ENCODE data around the gene CNKSR3.

CNKSR3 gene

DNA sequence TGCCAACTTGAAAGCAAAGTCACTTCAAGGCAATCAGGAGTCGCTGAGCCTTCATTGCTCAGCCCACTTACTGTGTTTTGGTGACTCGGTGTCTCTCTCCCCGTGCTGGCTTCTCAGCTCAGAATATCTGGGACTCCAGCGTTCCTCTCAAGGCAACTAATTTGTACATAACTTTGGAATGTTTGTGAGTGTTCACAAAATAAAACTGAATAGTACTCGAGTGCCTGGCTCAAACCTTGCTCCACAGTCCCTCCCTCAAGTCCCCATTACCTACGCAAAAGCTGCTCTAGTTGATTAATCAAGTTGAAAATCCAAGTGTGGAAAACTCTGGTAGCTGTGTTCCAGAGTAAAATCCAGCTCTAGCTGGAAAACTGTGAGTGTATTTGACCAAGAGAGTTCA lies 162.5 kb downstream of the CNKSR3 start:
- Histone ChIP-seq H2BK5ac (ENCODE audit: low read length) (no peak overlapping the region), H3K14ac (ENCODE audit: low read length) (no peak overlapping the region), H3K79me1 (ENCODE audit: low read depth, low read length) (no peaks in the 10 kb centered on the region), H3K36me3 (replicated peaks in 1 of 2; ENCODE audit: control insufficient read depth in 2 of 2, insufficient read depth in 2 of 2, low read length in 2 of 2) (no peaks in the 10 kb centered on the region), H3K27ac (replicated peaks; ENCODE audit: low read length) (no peak overlapping the region), H3K27me3 (ENCODE audit: control insufficient read depth in 3 of 3, insufficient read depth in 3 of 3, low read depth in 1 of 3, low read length in 3 of 3) (peaks cover 0 to 5% (median 0%) of the 10 kb centered on the region in 3 experiments), H2BK12ac (ENCODE audit: low read length) (no peak overlapping the region), H3K18ac (ENCODE audit: low read length) (no peak overlapping the region), H4K8ac (ENCODE audit: low read depth, low read length) (no peak overlapping the region), H2BK15ac (ENCODE audit: low read length) (no peak overlapping the region), H3K4ac (ENCODE audit: low read length) (no peak overlapping the region), H3K4me3 (ENCODE audit: low read length in 2 of 2) (no peak overlapping the region), H4K91ac (ENCODE audit: low read depth, low read length, poor library complexity) (no peak overlapping the region), H3K4me1 (ENCODE audit: control insufficient read depth in 2 of 2, insufficient read depth in 1 of 2, low read depth in 1 of 2, low read length in 2 of 2) (peaks cover 0 to 2% of the 10 kb centered on the region in 2 donors), H2BK120ac (ENCODE audit: low read depth, low read length) (no peak overlapping the region), H3K9me3 (replicated peaks in 1 of 2; ENCODE audit: control insufficient read depth in 2 of 2, insufficient read depth in 1 of 2, low read depth in 1 of 2, low read length in 2 of 2) (no peaks in the 10 kb centered on the region), H3K23ac (ENCODE audit: low read depth, low read length, poor library complexity) (no peak overlapping the region), H2AK5ac (ENCODE audit: low read depth, low read length) (no peak overlapping the region), H2AFZ (ENCODE audit: low read length) (no peak overlapping the region), H3K4me2 (ENCODE audit: insufficient read depth, low read length, poor library complexity, severe bottlenecking) (no peak overlapping the region), H3K9ac (ENCODE audit: low read depth, low read length, poor library complexity) (no peak overlapping the region)
- DNase-seq (ENCODE audit: low spot score): no peak
- WGBS, 2 donors (ENCODE audit: extremely low coverage in 2 of 2, insufficient read length in 2 of 2, insufficient replicate concordance in 1 of 2): no CpG with 5 or more reads among the region's 6 CpGs

DNA sequence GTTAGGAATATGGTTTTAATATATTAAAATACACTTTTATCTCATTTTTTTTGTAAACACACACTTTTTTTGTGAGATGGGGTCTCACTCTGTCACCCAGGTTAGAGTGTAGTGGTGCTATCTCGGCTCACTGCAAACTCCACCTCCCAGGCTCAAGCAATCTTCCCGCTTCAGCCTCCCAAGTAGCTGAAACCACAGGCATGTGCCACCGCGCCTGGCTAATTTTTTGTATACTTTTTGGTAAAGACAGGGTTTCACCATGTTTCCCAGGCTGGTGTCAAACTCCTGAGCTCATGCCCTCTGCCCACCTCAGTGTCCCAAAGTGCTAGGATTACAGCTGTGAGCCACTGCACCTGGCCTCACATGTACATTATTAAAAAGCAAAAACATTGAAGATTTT lies 164.7 kb downstream of the CNKSR3 start:
- H3K23ac ChIP-seq (ENCODE audit: low read depth, low read length, poor library complexity): no peak overlapping the region
- no CpG with 5 or more reads among the region's 4 CpGs for WGBS, 2 donors (ENCODE audit: extremely low coverage in 2 of 2, insufficient read length in 2 of 2, insufficient replicate concordance in 1 of 2)
- H3K27me3 ChIP-seq (ENCODE audit: control insufficient read depth in 3 of 3, insufficient read depth in 3 of 3, low read depth in 1 of 3, low read length in 3 of 3): peaks cover 0 to 5% (median 0%) of the 10 kb centered on the region in 3 experiments
- H3K4ac ChIP-seq (ENCODE audit: low read length): no peak overlapping the region
- no peak overlapping the region for H2BK15ac ChIP-seq (ENCODE audit: low read length)
- H3K4me2 ChIP-seq (ENCODE audit: insufficient read depth, low read length, poor library complexity, severe bottlenecking): no peak overlapping the region
- H3K14ac ChIP-seq (ENCODE audit: low read length): no peak overlapping the region
- H4K91ac ChIP-seq (ENCODE audit: low read depth, low read length, poor library complexity): no peak overlapping the region
- H3K9ac ChIP-seq (ENCODE audit: low read depth, low read length, poor library complexity): no peak overlapping the region
- no peak overlapping the region for H2BK12ac ChIP-seq (ENCODE audit: low read length)
- DNase-seq (ENCODE audit: low spot score): no peak
- H3K4me1 ChIP-seq (ENCODE audit: control insufficient read depth in 2 of 2, insufficient read depth in 1 of 2, low read depth in 1 of 2, low read length in 2 of 2): peaks cover 0 to 2% of the 10 kb centered on the region in 2 donors
- H3K18ac ChIP-seq (ENCODE audit: low read length): no peak overlapping the region
- no peaks in the 10 kb centered on the region for H3K79me1 ChIP-seq (ENCODE audit: low read depth, low read length)
- H4K8ac ChIP-seq (ENCODE audit: low read depth, low read length): no peak overlapping the region
- no peak overlapping the region for H3K4me3 ChIP-seq (ENCODE audit: low read length in 2 of 2)
- no peak overlapping the region for H2BK5ac ChIP-seq (ENCODE audit: low read length)
- no peak overlapping the region for H3K27ac ChIP-seq (replicated peaks; ENCODE audit: low read length)
- no peak overlapping the region for H2AK5ac ChIP-seq (ENCODE audit: low read depth, low read length)
- H2BK120ac ChIP-seq (ENCODE audit: low read depth, low read length): no peak overlapping the region
- no peak overlapping the region for H2AFZ ChIP-seq (ENCODE audit: low read length)
- H3K9me3 ChIP-seq (replicated peaks in 1 of 2; ENCODE audit: control insufficient read depth in 2 of 2, insufficient read depth in 1 of 2, low read depth in 1 of 2, low read length in 2 of 2): no peaks in the 10 kb centered on the region
- no peaks in the 10 kb centered on the region for H3K36me3 ChIP-seq (replicated peaks in 1 of 2; ENCODE audit: control insufficient read depth in 2 of 2, insufficient read depth in 2 of 2, low read length in 2 of 2)

DNA sequence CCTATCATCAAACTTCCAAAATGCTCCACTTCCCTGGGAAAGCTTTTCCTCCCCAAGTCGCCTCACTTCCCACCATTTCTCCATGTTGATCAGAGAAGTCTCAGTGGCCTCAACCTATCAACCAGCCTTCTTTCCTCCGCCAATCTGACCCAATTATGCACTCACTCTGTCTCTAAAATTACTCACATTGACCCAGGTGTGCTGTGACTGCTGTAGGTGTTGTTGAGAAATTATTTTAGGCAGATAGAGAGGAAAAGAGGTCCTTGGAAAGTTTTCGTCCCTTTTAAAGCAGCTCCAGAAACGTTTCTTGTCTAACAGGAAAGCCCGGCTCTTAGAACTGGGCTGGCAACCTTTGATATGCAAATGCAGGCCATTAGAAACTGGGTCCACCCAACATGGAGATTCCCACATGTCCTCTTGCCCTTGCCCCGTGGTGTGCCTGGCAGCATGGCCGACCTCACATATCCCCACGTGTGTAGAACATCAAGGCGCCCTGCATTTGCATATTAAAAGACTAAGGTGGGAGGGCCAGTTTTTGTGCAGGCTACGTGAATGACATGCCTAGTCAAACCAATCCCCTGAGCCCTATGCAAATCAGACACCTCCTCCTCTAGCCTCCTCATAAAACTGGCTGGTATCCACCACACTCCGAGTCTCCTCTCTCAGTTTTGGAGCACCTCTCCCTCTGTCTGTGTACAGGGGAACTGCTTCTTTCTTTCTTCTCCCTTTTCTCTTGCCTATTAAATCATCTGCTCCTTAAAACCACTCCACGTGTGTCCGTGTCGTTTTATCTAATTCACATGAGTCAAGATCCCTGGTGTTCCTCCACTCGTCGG lies 166.8 kb downstream of the CNKSR3 start:
- no peak overlapping the region for H3K14ac ChIP-seq (ENCODE audit: low read length)
- H3K27me3 ChIP-seq (ENCODE audit: control insufficient read depth in 3 of 3, insufficient read depth in 3 of 3, low read depth in 1 of 3, low read length in 3 of 3): peaks cover 0 to 5% (median 0%) of the 10 kb centered on the region in 3 experiments
- no peak overlapping the region for H2AK5ac ChIP-seq (ENCODE audit: low read depth, low read length)
- no peak overlapping the region for H3K18ac ChIP-seq (ENCODE audit: low read length)
- no peak overlapping the region for H3K4ac ChIP-seq (ENCODE audit: low read length)
- H2BK5ac ChIP-seq (ENCODE audit: low read length): no peak overlapping the region
- peaks cover 0 to 2% of the 10 kb centered on the region in 2 donors for H3K4me1 ChIP-seq (ENCODE audit: control insufficient read depth in 2 of 2, insufficient read depth in 1 of 2, low read depth in 1 of 2, low read length in 2 of 2)
- H3K9ac ChIP-seq (ENCODE audit: low read depth, low read length, poor library complexity): no peak overlapping the region
- H2BK12ac ChIP-seq (ENCODE audit: low read length): no peak overlapping the region
- no peaks in the 10 kb centered on the region for H3K79me1 ChIP-seq (ENCODE audit: low read depth, low read length)
- no peak overlapping the region for H4K8ac ChIP-seq (ENCODE audit: low read depth, low read length)
- H3K23ac ChIP-seq (ENCODE audit: low read depth, low read length, poor library complexity): no peak overlapping the region
- no CpG with 5 or more reads among the region's 16 CpGs for WGBS, 2 donors (ENCODE audit: extremely low coverage in 2 of 2, insufficient read length in 2 of 2, insufficient replicate concordance in 1 of 2)
- DNase-seq (ENCODE audit: low spot score): no peak
- H4K91ac ChIP-seq (ENCODE audit: low read depth, low read length, poor library complexity): no peak overlapping the region
- no peak overlapping the region for H2BK15ac ChIP-seq (ENCODE audit: low read length)
- no peak overlapping the region for H3K27ac ChIP-seq (replicated peaks; ENCODE audit: low read length)
- H2AFZ ChIP-seq (ENCODE audit: low read length): no peak overlapping the region
- no peak overlapping the region for H3K4me2 ChIP-seq (ENCODE audit: insufficient read depth, low read length, poor library complexity, severe bottlenecking)
- no peaks in the 10 kb centered on the region for H3K9me3 ChIP-seq (replicated peaks in 1 of 2; ENCODE audit: control insufficient read depth in 2 of 2, insufficient read depth in 1 of 2, low read depth in 1 of 2, low read length in 2 of 2)
- H3K4me3 ChIP-seq (ENCODE audit: low read length in 2 of 2): no peak overlapping the region
- H2BK120ac ChIP-seq (ENCODE audit: low read depth, low read length): no peak overlapping the region
- no peaks in the 10 kb centered on the region for H3K36me3 ChIP-seq (replicated peaks in 1 of 2; ENCODE audit: control insufficient read depth in 2 of 2, insufficient read depth in 2 of 2, low read length in 2 of 2)

DNA sequence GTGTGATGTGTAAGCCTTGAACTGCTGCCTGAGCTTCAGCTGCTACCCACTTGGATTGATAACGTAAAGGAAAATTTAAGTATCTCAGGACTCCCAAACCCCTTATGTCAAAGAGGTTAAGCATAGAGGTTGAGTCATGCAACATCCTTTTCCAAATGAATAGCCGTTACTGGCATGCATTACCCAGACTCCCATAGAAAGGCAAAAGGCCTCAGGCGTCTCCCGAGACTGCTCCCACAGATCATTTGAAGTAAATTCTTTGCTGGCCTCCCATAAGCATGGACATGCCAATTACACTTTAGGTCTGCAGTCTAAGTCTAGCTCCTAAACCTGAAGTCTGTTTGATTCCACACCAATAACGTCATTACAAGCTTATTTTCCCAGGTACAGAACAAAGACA lies 168.6 kb downstream of the CNKSR3 start:
- Histone ChIP-seq H3K79me1 (ENCODE audit: low read depth, low read length) (no peaks in the 10 kb centered on the region), H3K14ac (ENCODE audit: low read length) (no peak overlapping the region), H3K9me3 (replicated peaks in 1 of 2; ENCODE audit: control insufficient read depth in 2 of 2, insufficient read depth in 1 of 2, low read depth in 1 of 2, low read length in 2 of 2) (no peaks in the 10 kb centered on the region), H3K4me3 (ENCODE audit: low read length in 2 of 2) (no peak overlapping the region), H2BK120ac (ENCODE audit: low read depth, low read length) (no peak overlapping the region), H3K23ac (ENCODE audit: low read depth, low read length, poor library complexity) (no peak overlapping the region), H3K4ac (ENCODE audit: low read length) (no peak overlapping the region), H2AFZ (ENCODE audit: low read length) (no peak overlapping the region), H3K9ac (ENCODE audit: low read depth, low read length, poor library complexity) (no peak overlapping the region), H3K4me1 (ENCODE audit: control insufficient read depth in 2 of 2, insufficient read depth in 1 of 2, low read depth in 1 of 2, low read length in 2 of 2) (peaks cover 0 to 2% of the 10 kb centered on the region in 2 donors), H4K8ac (ENCODE audit: low read depth, low read length) (no peak overlapping the region), H3K27me3 (ENCODE audit: control insufficient read depth in 3 of 3, insufficient read depth in 3 of 3, low read depth in 1 of 3, low read length in 3 of 3) (no peaks in the 10 kb centered on the region), H2BK12ac (ENCODE audit: low read length) (no peak overlapping the region), H2BK5ac (ENCODE audit: low read length) (no peak overlapping the region), H3K4me2 (ENCODE audit: insufficient read depth, low read length, poor library complexity, severe bottlenecking) (no peak overlapping the region), H3K18ac (ENCODE audit: low read length) (no peak overlapping the region), H2AK5ac (ENCODE audit: low read depth, low read length) (no peak overlapping the region), H4K91ac (ENCODE audit: low read depth, low read length, poor library complexity) (no peak overlapping the region), H2BK15ac (ENCODE audit: low read length) (no peak overlapping the region), H3K27ac (replicated peaks; ENCODE audit: low read length) (no peak overlapping the region), H3K36me3 (replicated peaks in 1 of 2; ENCODE audit: control insufficient read depth in 2 of 2, insufficient read depth in 2 of 2, low read length in 2 of 2) (no peaks in the 10 kb centered on the region)
- no peak for DNase-seq (ENCODE audit: low spot score)
- no CpG with 5 or more reads among the region's 5 CpGs for WGBS, 2 donors (ENCODE audit: extremely low coverage in 2 of 2, insufficient read length in 2 of 2, insufficient replicate concordance in 1 of 2)
